IMR-90 (cell line): ENCODE data around the gene PON2. TPM values are rescaled to one million over a fixed set of nuclear protein-coding genes. Genes with fewer than 3 reads are reported as not detected.

Experiments
- ATAC-seq: fragments of 200-7000 bp; cut with Tn5 transposase; 2 replicates; pipeline ENCODE4 v1.9.1; 2020; ENCODE audit warnings: low read depth, mild to moderate bottlenecking, moderate library complexity
- BruUV-seq: library from RNA; stranded (reverse); fragments of 400-500 nt; replicated peaks from 2 replicates; lab custom pipeline; 2021; lab: Mats Ljungman, UMichigan
- CTCF ChIA-PET: fragments of 300-600 bp; formaldehyde crosslinking; extraction: SDS; loops from one replicate; lab custom pipeline; 2021; ENCODE audit warnings: antibody characterized with exemption; lab: Yijun Ruan, JAX
- POLR2A ChIA-PET: fragments of 300-600 bp; sonication (Branson Sonifier 250); formaldehyde crosslinking; loops from one replicate; lab custom pipeline; 2022; ENCODE audit warnings: antibody characterized with exemption; ENCODE audit not compliant: unreplicated experiment; lab: Charles Lee
- DNase-seq: peaks from one replicate; pipeline ENCODE4 v3.0.0; 2013
- H2AFZ ChIP-seq: replicated peaks from 2 replicates; pipeline ENCODE3; 2013; ENCODE audit warnings: low read length, mild to moderate bottlenecking; ENCODE audit not compliant: poor library complexity
- H2AK5ac ChIP-seq: 2 replicates; pipeline ENCODE4 v1.6.1; 2013; ENCODE audit warnings: low read depth, low read length, inconsistent platforms
- H2AK9ac ChIP-seq: replicated peaks from 2 replicates; pipeline ENCODE3; 2013; ENCODE audit warnings: mild to moderate bottlenecking, low read depth, low read length, moderate library complexity; ENCODE audit not compliant: poor library complexity
- H2BK120ac ChIP-seq: 2 replicates; pipeline ENCODE4 v1.6.1; 2013; ENCODE audit warnings: low read depth, low read length, inconsistent platforms
- H2BK15ac ChIP-seq: 3 replicates; pipeline ENCODE4 v1.6.1; 2013; ENCODE audit warnings: low read depth, low read length, inconsistent platforms
- H2BK20ac ChIP-seq: 2 replicates; pipeline ENCODE4 v1.6.1; 2013; ENCODE audit warnings: low read depth, mild to moderate bottlenecking, inconsistent platforms, low read length, moderate library complexity
- H2BK5ac ChIP-seq: 2 replicates; pipeline ENCODE4 v1.6.1; 2013; ENCODE audit warnings: mild to moderate bottlenecking, low read depth, low read length, inconsistent platforms; ENCODE audit not compliant: poor library complexity, severe bottlenecking
- H3K14ac ChIP-seq: replicated peaks from 2 replicates; pipeline ENCODE4 v1.6.1; 2013; ENCODE audit warnings: low read depth, low read length, inconsistent platforms
- H3K18ac ChIP-seq: 2 replicates; pipeline ENCODE4 v1.6.1; 2013; ENCODE audit warnings: low read depth, low read length, control low read depth
- H3K23ac ChIP-seq: 2 replicates; pipeline ENCODE4 v1.6.1; 2013; ENCODE audit warnings: low read depth, low read length, inconsistent platforms
- H3K27ac ChIP-seq: 2 replicates; pipeline ENCODE4 v1.5.1; 2013; ENCODE audit warnings: mild to moderate bottlenecking, control low read depth, low read length; ENCODE audit not compliant: insufficient read depth
- H3K27me3 ChIP-seq: 2 replicates; pipeline ENCODE4 v1.6.1; 2013; ENCODE audit warnings: low read length; ENCODE audit not compliant: control insufficient read depth, insufficient read depth
- H3K36me3 ChIP-seq: 2 replicates; pipeline ENCODE4 v1.6.1; 2013; ENCODE audit warnings: low read length, mixed read lengths; ENCODE audit not compliant: control insufficient read depth, insufficient read depth
- H3K4ac ChIP-seq: 2 replicates; pipeline ENCODE4 v1.6.1; 2013; ENCODE audit warnings: low read depth, low read length, inconsistent platforms
- H3K4me1 ChIP-seq: 2 replicates; pipeline ENCODE4 v1.6.1; 2013; ENCODE audit warnings: low read length, mixed read lengths; ENCODE audit not compliant: control insufficient read depth, insufficient read depth
- H3K4me2 ChIP-seq: 2 replicates; pipeline ENCODE4 v1.6.1; 2013; ENCODE audit warnings: low read depth, mild to moderate bottlenecking, control low read depth, low read length, moderate library complexity
- H3K4me3 ChIP-seq: 2 replicates; pipeline ENCODE4 v1.5.1; 2013; ENCODE audit warnings: low read depth, mild to moderate bottlenecking, control low read depth, low read length, moderate library complexity; ENCODE audit not compliant: insufficient read depth
- H3K56ac ChIP-seq: 2 replicates; pipeline ENCODE4 v1.6.1; 2013; ENCODE audit warnings: low read length, inconsistent platforms; ENCODE audit not compliant: insufficient read depth; ENCODE audit errors: extremely low read depth
- H3K79me1 ChIP-seq, 2 experiments: 2 replicates each; pipeline ENCODE4 v1.6.1; 2013; ENCODE audit warnings: low read length in 2 of 2, inconsistent platforms in 1 of 2, low read depth in 1 of 2
- H3K9ac ChIP-seq: 2 replicates; pipeline ENCODE4 v1.6.1; 2013; ENCODE audit warnings: low read depth, low read length, control low read depth
- H3K9me1 ChIP-seq: 2 replicates; pipeline ENCODE4 v1.6.1; 2013; ENCODE audit warnings: low read length, inconsistent platforms; ENCODE audit not compliant: insufficient read depth
- H3K9me3 ChIP-seq: 2 replicates; pipeline ENCODE4 v1.6.1; 2013; ENCODE audit warnings: low read length; ENCODE audit not compliant: control insufficient read depth, insufficient read depth
- H4K20me1 ChIP-seq: 2 replicates; pipeline ENCODE4 v1.6.1; 2013; ENCODE audit warnings: low read length, inconsistent platforms; ENCODE audit not compliant: insufficient read depth
- H4K5ac ChIP-seq: 2 replicates; pipeline ENCODE4 v1.6.1; 2013; ENCODE audit warnings: mild to moderate bottlenecking, low read depth, low read length, control low read depth
- H4K8ac ChIP-seq, 2 experiments: 2 replicates each; pipeline ENCODE4 v1.6.1; 2013; ENCODE audit warnings: low read depth in 2 of 2, low read length in 2 of 2, control low read depth in 1 of 2, inconsistent platforms in 1 of 2
- H4K91ac ChIP-seq: 2 replicates; pipeline ENCODE4 v1.6.1; 2013; ENCODE audit warnings: low read depth, low read length, inconsistent platforms; ENCODE audit not compliant: insufficient read depth
- BHLHE40 ChIP-seq: fragments of 150-350 bp; IDR thresholded peaks from 2 replicates; pipeline ENCODE4 v1.6.1; 2016; ENCODE audit warnings: mild to moderate bottlenecking, low read depth, low read length
- FOS ChIP-seq: fragments of 150-350 bp; IDR thresholded peaks from 2 replicates; pipeline ENCODE4 v1.6.1; 2016; ENCODE audit warnings: low read depth, low read length
- MAZ ChIP-seq: IDR thresholded peaks from 2 replicates; pipeline ENCODE4 v1.6.1; 2012; ENCODE audit warnings: low read depth, mild to moderate bottlenecking, low read length, improper control_type of control experiment, moderate library complexity, borderline replicate concordance
- RCOR1 ChIP-seq: IDR thresholded peaks from 2 replicates; pipeline ENCODE4 v1.6.1; 2012; ENCODE audit warnings: mild to moderate bottlenecking, low read length, improper control_type of control experiment; ENCODE audit not compliant: insufficient replicate concordance
- SMC3 ChIP-seq: fragments of 150-350 bp; IDR thresholded peaks from 2 replicates; pipeline ENCODE4 v1.6.1; 2016; ENCODE audit warnings: low read depth, mild to moderate bottlenecking, antibody characterized with exemption, low read length, moderate library complexity
- WGBS, 2 experiments: methylation state at CpG; one replicate each; pipeline versions ENCODE4 v1.1.5 to v1.1.7; 2013; ENCODE audit warnings: missing lambda C conversion rate in 2 of 2; ENCODE audit not compliant: insufficient read length in 1 of 2; ENCODE audit errors: extremely low coverage in 2 of 2; 5-methylcytosine and 5-hydroxymethylcytosine counted together
- dilution Hi-C: fragments of 300-500 bp; cut with HindIII; formaldehyde crosslinking; loops from one replicate; pipeline ENCODE4 v1.14.3; 2018; ENCODE audit warnings: low sequenced_read_pairs; ENCODE audit not compliant: unreplicated experiment
- in situ Hi-C: fragments of 300-500 bp; cut with MboI; formaldehyde crosslinking; loops from 3 replicates; pipeline ENCODE4 v1.14.3; 2019; ENCODE audit warnings: low sequenced_read_pairs, inconsistent platforms, mixed read lengths
- intact Hi-C: fragments of 100-400 bp; cut with micrococcal nuclease; formaldehyde crosslinking; loops from 2 replicates; pipeline ENCODE4 v1.10.0; 2022
- polyA plus RNA-seq, 3 experiments: library from polyadenylated mRNA; depleted of rRNA; stranded (reverse); fragments of >200 nt; gene quantifications; 2 replicates each; pipeline ENCODE4 v1.2.3, GENCODE V29; 2012; ENCODE audit warnings: low replicate concordance in 1 of 3
- total RNA-seq: library from RNA; depleted of rRNA; stranded (reverse); fragments of >200 nt; gene quantifications from 2 replicates; pipeline ENCODE4 v1.2.3, GENCODE V29; 2012
- TF ChIP-seq, protein P1 (sequence below): fragments of 150-350 bp; IDR thresholded peaks from 2 replicates; pipeline ENCODE4 v1.6.1; 2017; ENCODE audit warnings: mild to moderate bottlenecking, antibody characterized with exemption, low read length, low read depth
- TF ChIP-seq, protein P2 (sequence below): fragments of 150-350 bp; IDR thresholded peaks from 2 replicates; pipeline ENCODE4 v1.6.1; 2016; ENCODE audit warnings: low read depth, mild to moderate bottlenecking, low read length, moderate library complexity, borderline replicate concordance

PON2 gene
- total and polyA plus RNA-seq, 2 of the 4 experiments (the other 2 are of a cell fraction): 36.2 to 65.7 TPM

DNA sequence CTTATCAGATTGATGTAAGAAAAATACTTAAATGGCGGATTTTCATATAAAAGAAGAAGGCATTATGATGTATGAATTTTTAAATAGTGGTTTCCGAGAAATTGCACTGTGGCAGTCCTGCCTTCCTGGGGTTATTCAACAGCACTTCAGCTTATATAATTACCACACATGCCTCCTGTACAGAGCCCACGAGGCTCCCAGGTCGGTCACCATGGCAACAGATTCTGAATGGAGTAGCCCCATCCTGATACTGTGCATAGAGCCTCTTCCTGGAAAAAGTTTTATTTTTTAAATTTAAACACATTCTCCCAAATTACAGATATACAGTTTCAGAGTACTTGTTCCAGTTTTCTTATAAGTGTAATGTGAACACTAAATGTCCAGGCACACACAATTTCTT, 35.0 kb upstream of the PON2 start:
- H4K91ac ChIP-seq: no peak overlapping the region
- dilution Hi-C loops: no loop called here
- H4K5ac ChIP-seq: no peak overlapping the region
- H3K18ac ChIP-seq: no peak overlapping the region
- no peaks in the 10 kb centered on the region for H3K79me1 ChIP-seq
- no peaks in the 10 kb centered on the region for H3K9me3 ChIP-seq
- no peak overlapping the region for H3K27ac ChIP-seq
- no peak overlapping the region for H2AFZ ChIP-seq
- no CpG with 5 or more reads among the region's 4 CpGs for WGBS, 2 experiments
- no TSS peak for BruUV-seq
- H3K4me3 ChIP-seq: no peak overlapping the region
- H3K4ac ChIP-seq: no peak overlapping the region
- H3K9ac ChIP-seq: no peak overlapping the region
- DNase-seq (no peak), ATAC-seq (no peak)
- no peak overlapping the region for H2BK120ac ChIP-seq
- no peak overlapping the region for H2AK9ac ChIP-seq
- no peaks in the 10 kb centered on the region for H4K20me1 ChIP-seq
- H3K14ac ChIP-seq: no peak overlapping the region
- H3K23ac ChIP-seq: no peak overlapping the region
- no peaks in the 10 kb centered on the region for H3K36me3 ChIP-seq
- CTCF ChIA-PET: no interaction called here
- no peak overlapping the region for H2BK20ac ChIP-seq
- POLR2A ChIA-PET: no interaction called here
- intact Hi-C loops: no loop called here
- H3K27me3 ChIP-seq: peaks cover 15% of the 10 kb centered on the region
- H2BK5ac ChIP-seq: no peak overlapping the region
- no peak overlapping the region for H2BK15ac ChIP-seq
- H4K8ac ChIP-seq: no peak overlapping the region
- no peaks in the 10 kb centered on the region for H3K4me1 ChIP-seq
- H3K9me1 ChIP-seq: no peaks in the 10 kb centered on the region
- H2AK5ac ChIP-seq: no peak overlapping the region
- no peak overlapping the region for H3K4me2 ChIP-seq
- in situ Hi-C loops: loop anchor here (10.0 kb wide), 2 partner anchors 275 to 1015 kb away; no protein-coding TSS in a partner anchor
- TF ChIP-seq, protein P1, sequence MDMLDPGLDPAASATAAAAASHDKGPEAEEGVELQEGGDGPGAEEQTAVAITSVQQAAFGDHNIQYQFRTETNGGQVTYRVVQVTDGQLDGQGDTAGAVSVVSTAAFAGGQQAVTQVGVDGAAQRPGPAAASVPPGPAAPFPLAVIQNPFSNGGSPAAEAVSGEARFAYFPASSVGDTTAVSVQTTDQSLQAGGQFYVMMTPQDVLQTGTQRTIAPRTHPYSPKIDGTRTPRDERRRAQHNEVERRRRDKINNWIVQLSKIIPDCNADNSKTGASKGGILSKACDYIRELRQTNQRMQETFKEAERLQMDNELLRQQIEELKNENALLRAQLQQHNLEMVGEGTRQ: no peak
- TF ChIP-seq, protein P2, sequence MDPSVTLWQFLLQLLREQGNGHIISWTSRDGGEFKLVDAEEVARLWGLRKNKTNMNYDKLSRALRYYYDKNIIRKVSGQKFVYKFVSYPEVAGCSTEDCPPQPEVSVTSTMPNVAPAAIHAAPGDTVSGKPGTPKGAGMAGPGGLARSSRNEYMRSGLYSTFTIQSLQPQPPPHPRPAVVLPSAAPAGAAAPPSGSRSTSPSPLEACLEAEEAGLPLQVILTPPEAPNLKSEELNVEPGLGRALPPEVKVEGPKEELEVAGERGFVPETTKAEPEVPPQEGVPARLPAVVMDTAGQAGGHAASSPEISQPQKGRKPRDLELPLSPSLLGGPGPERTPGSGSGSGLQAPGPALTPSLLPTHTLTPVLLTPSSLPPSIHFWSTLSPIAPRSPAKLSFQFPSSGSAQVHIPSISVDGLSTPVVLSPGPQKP: no peak
- TF ChIP-seq MAZ (no peak), RCOR1 (no peak), FOS (no peak), SMC3 (no peak), BHLHE40 (no peak)
- no peak overlapping the region for H3K56ac ChIP-seq
